NCI-H2081 treated with DMSO at 0.1 percent for 48 hours (cell line): ENCODE results near the gene DCST2.

Experiments used
- DNase-seq: peaks from one replicate; lab custom pipeline; 2025; lab: John Stamatoyannopoulos, UW

DCST2 gene

GRCh38 chr1:155010211-155010918 lies 23.2 kb downstream of the DCST2 start:
- no peak for DNase-seq

GRCh38 chr1:155009742-155010141 lies 23.8 kb downstream of the DCST2 start:
- no peak for DNase-seq

DNA sequence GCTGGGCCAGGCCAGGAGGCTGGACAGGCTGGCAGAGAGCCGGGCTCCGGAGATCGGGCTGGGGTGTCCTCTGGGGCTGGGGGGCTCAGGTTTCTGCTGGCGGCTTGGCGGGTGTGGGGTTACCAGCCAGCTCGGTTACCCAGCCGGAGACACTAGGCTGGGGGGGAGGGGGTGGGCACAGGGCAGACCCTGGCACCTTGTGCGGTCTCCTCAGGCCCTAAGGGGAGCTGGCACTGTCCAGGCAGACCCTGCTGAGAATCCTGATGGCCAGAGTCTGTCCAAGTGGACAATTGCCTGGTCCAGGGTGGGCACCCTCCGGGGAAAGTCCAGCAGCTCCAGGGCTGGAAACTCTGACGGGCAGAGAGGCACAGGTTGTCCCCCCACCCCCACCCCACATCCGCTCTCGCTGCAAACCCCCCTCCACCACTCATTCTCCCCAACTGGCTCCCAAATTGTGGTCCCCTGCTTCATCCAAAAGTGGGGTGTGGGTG lies 24.3 kb downstream of the DCST2 start:
- no peak for DNase-seq

DNA sequence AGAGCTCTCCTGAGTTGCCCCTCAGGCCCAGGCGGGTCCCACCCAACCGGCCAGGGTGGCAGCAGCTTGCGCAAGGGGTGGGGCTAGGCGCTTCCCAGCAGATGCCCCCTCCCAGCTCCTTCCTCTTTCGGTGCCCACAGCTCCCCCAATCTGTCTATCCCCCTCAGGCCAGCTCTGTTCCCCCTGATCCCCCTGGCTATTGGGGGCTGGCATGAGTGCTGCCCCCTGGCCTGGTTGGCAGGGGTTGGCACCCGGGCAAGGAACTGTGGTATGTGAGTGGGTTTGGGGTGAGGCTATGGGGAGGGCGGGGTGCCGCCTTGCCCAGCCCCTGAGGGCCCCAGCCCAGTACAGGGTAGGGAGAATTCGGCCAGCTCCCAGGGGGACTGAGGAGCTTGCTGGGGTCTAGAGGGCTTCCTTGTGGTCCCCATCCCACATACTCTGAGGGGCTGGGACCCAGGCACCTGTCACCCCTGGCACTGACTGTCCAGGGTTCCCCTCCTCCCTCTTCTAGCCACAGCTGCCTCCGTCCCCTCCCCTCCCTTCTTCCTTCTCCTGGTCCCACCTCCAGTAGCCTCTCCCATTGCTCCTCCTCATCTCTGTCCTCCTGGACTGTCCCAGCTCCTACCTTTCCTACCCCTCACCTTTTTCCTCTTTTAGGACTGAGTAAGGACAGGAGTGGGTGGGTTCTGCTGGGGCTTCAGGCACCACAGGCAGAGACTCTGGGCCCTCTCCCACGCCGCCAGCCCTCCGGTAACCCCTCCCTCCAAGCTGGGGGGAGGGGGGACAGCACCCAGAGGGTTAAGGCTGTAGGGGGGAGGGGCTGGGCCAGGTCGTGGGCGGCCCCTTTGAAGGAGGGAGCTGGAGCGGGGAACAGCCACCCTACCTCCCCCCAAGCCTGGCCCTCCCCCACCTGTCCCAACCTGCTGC lies 25.3 kb downstream of the DCST2 start:
- no peak for DNase-seq

DNA sequence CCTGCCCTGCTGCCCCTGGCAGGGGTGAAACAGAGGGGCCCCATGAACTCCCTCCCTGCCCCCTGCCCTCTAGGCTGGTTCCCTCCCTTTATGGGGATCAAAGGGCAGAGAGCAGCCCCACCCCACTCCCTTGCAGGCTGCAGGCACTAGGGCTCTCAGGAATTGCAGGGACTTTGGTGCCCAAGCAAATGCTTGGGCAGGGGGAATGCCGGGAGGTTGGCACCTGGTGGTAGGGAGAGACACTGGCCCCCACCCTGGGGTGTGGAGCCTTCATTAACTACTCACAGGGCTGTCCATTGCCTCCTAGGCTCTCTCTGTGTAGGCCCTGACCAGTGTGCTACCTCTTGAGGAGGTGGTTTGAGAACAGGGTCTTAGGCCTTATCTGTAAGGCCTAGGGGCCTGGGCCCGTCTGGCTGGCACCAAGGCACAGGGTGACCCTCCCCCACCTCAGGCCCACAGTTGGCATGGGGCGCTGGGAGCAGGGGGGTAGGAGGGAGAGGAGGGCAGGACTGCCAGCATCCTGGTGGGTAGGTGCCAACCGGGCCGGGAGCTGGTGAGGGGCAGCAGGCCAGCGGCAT lies 26.2 kb downstream of the DCST2 start:
- DNase-seq: no peak

GRCh38 chr1:155006601-155007101 lies 26.9 kb downstream of the DCST2 start:
- DNase-seq: no peak

GRCh38 chr1:155005076-155006011 lies 28.2 kb downstream of the DCST2 start:
- DNase-seq: no peak

- no peak for DNase-seq
These were observed 29.1 kb downstream of the DCST2 start for GRCh38 chr1:155004352-155005075.

- no peak for DNase-seq
These were observed 29.7 kb downstream of the DCST2 start for GRCh38 chr1:155003766-155004351.

GRCh38 chr1:155003227-155003765 lies 30.3 kb downstream of the DCST2 start:
- DNase-seq: no peak

DNA sequence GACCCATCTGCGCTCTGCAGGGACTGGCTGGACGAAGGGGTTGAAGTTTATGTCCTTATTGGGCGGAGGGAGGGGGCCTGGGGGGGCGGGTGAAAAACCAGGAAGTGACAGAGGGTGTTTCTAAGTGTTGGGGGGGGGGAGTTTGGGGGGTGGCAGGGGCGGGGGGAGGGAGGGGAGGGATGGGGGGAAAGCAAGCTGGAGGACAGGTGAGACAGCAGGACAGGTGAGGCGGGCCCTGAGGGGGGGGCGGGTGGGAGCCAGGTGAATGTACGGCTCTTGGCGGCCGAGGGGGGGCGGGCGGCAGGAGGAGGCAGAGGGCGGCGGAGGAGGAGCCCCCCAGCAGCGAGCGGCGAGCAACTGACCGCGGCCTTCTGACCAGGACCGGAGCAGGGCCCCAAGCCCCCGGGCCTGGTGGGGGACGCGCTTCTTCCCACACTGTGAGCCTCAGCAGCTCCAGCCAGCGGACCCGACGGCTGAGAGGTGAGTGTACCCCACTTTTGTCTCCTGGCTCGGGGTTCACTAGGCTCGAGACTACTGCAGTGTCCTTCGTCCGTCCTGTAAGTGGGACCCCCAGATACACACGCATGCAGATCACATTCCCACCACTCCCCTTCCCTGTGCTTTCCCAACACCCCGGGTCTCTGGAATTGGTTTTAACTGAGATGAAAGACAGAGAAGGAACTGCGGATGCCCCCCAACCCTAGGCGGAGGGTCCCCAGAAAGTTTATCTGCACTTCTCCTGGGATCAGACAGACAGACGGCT lies 30.9 kb downstream of the DCST2 start, which contains the start of gene ZBTB7B:
Gene ZBTB7B, plus strand, starts transcription at position 339 of the 763 bp plus-strand sequence. CDS start 11,859 bp downstream, outside the sequence.
- DNase-seq: no peak

GRCh38 chr1:155001675-155002463 lies 31.7 kb downstream of the DCST2 start:
- peak; percentile 90 for DNase-seq

DNA sequence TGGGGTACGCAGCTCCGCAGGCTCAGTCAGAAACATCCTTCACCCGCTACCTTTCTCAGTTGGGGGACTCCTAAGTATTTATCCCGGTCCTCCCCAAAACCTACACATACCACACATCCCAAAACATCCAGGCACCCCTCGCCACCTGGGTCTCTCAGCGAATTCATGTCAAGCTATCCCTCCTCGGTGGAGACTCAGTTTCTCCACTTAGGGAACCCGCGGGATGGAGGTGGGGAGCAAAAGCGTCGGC lies 32.2 kb downstream of the DCST2 start:
- DNase-seq: no peak

DNA sequence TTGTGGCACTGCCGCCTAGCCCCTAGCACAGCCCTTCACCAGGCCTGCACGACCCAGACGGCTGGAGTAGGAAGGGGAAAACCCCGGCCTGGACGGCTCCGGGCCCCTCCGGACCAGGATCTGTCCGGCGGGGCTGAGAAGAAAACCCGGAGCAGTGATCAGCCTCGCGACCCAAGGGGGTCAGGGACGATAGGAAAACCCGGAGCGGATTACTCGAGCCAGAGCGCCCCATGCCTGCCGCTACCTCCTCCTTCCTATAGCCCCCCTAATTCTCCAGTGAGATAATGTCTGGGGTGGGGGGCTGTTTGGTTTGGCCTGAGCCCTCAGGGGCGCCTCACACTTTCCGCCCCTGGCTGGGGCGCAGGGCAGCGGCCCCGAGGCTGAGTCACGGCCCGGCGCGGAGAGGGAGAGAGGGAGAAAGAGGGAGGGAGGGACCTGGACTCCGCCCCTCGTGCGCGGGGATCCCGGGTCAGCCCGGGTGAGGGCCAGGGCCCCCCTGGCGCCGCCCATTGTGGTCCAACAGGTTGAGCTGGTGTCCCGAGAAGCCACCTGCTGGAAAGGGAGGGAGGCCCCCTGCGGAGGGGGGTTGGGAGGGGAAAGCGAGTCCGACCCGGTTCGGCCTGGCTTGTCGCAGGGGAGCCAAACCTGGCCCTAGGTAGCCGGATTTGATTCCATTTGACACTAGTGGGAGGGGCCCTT lies 32.7 kb downstream of the DCST2 start:
- peak; percentile 63 for DNase-seq

DNA sequence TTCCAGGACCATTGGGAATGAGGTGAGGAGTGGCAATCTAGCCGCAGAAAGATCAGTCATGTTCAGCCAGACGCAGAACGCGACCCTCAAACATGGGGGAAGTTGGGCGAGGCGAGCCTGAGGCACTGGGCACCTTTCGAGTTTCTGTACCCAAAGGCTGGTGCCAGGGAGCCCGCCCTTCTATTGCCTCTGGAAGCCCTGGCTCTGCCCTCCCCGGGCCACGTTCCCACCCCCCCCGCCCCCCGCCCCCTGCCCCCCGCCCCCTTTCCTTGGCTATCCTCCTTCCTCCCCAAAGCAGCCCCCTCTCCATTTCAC lies 33.2 kb downstream of the DCST2 start:
- DNase-seq: no peak

- DNase-seq: peak; percentile 48
These were observed 33.8 kb downstream of the DCST2 start for GRCh38 chr1:154999571-155000410.
